HG02870 (cell line): ENCODE data around the gene PLEKHB1.

Experiments
- ATAC-seq: cut with Tn5 transposase; IDR thresholded peaks from one replicate; pipeline ENCODE4 v1.9.1; 2021; ENCODE audit warnings: mild to moderate bottlenecking, moderate library complexity; ENCODE audit not compliant: unreplicated experiment

Gene PLEKHB1

GRCh38 chr11:73645972-73646631 lies at the start of gene PLEKHB1:
PLEKHB1 (plus strand) TSS chr11:73646581; CDS start chr11:73646609, 28 bp downstream.
- no peak for ATAC-seq

- peak; percentile 17 for ATAC-seq
These were observed 48.9 kb upstream of the PLEKHB1 start for GRCh38 chr11:73597336-73597955.

- ATAC-seq, result peak; percentile 87
These were observed 48.2 kb upstream of the PLEKHB1 start, which contains the start of gene FAM168A for GRCh38 chr11:73597956-73598718. FAM168A (minus strand) TSS chr11:73598112; CDS start chr11:73468474, 129,638 bp downstream.

GRCh38 chr11:73598719-73599379 lies 47.5 kb upstream of the PLEKHB1 start:
- ATAC-seq, result no peak

GRCh38 chr11:73612601-73613140 lies 33.7 kb upstream of the PLEKHB1 start:
- no peak for ATAC-seq

- no peak for ATAC-seq
These were observed 31.8 kb upstream of the PLEKHB1 start for GRCh38 chr11:73614591-73614990.

GRCh38 chr11:73622926-73623593 lies 23.3 kb upstream of the PLEKHB1 start:
- no peak for ATAC-seq

GRCh38 chr11:73623686-73624085 lies 22.7 kb upstream of the PLEKHB1 start:
- ATAC-seq, result no peak

- ATAC-seq, result no peak
These were observed 20.6 kb upstream of the PLEKHB1 start for GRCh38 chr11:73625696-73626318.

GRCh38 chr11:73629907-73630306 lies 16.5 kb upstream of the PLEKHB1 start:
- no peak for ATAC-seq

GRCh38 chr11:73632996-73633395 lies 13.4 kb upstream of the PLEKHB1 start:
- ATAC-seq, result no peak

- no peak for ATAC-seq
These were observed 12.4 kb upstream of the PLEKHB1 start for GRCh38 chr11:73633999-73634398.

- ATAC-seq, result no peak
These were observed 10.7 kb upstream of the PLEKHB1 start for GRCh38 chr11:73635721-73636120.

GRCh38 chr11:73636249-73636648 lies 10.1 kb upstream of the PLEKHB1 start:
- ATAC-seq, result no peak

- no peak for ATAC-seq
These were observed 9.4 kb upstream of the PLEKHB1 start for GRCh38 chr11:73637012-73637411.

- ATAC-seq, result no peak
These were observed 5.8 kb upstream of the PLEKHB1 start for GRCh38 chr11:73640592-73640991.

- ATAC-seq, result no peak
These were observed 4.7 kb upstream of the PLEKHB1 start for GRCh38 chr11:73641668-73642067.

GRCh38 chr11:73645121-73645969 lies 1.0 kb upstream of the PLEKHB1 start:
- ATAC-seq, result no peak

GRCh38 chr11:73647459-73648100 lies 1.2 kb downstream of the PLEKHB1 start:
- peak; percentile 78 for ATAC-seq
